HepG2 (cell line): ENCODE results near the gene ZNF277. TPM values are rescaled to one million over a fixed set of nuclear protein-coding genes. Genes with fewer than 3 reads are reported as not detected.

Experiments used
- ATAC-seq: fragments of 200-7000 bp; cut with Tn5 transposase; 3 replicates; pipeline ENCODE4 v1.9.1; 2020; ENCODE audit warnings: mild to moderate bottlenecking, moderate library complexity
- BruUV-seq: library from RNA; stranded (reverse); fragments of 400-500 nt; replicated peaks from 2 replicates; lab custom pipeline; 2021; lab: Mats Ljungman, UMichigan
- CTCF ChIA-PET: fragments of 300-600 bp; formaldehyde crosslinking; extraction: SDS; loops from one replicate; lab custom pipeline; 2021; ENCODE audit warnings: low total read pairs, inconsistent platforms, low intra/inter-chr PET ratio; lab: Yijun Ruan, JAX
- POLR2A ChIA-PET: fragments of 350-600 bp; sonication (Branson Sonifier 250); formaldehyde crosslinking; loops from one replicate; lab custom pipeline; 2020; ENCODE audit warnings: antibody characterized with exemption, inconsistent platforms; lab: Yijun Ruan, JAX
- DNase-seq: peaks from one replicate; pipeline ENCODE4 v3.0.0-alpha.2; 2015; ENCODE audit warnings: low spot score
- FAIRE-seq: peaks from 3 replicates; lab custom pipeline; 2011; peaks lifted over from hg19 to GRCh38; lab: Jason Lieb, UNC
- H2AFZ ChIP-seq: one replicate; pipeline ENCODE4 v1.6.1; 2011; ENCODE audit warnings: low read length, inconsistent platforms
- H3K27ac ChIP-seq: fragments of 300-600 bp; 3 replicates; pipeline ENCODE4 v1.8.0; 2011; ENCODE audit warnings: mixed run types, mild to moderate bottlenecking, mixed read lengths, low read length, inconsistent platforms; ENCODE audit not compliant: insufficient read depth; ENCODE audit errors: extremely low read length
- H3K27me3 ChIP-seq, 2 experiments: fragments of 200-600 bp in 1 of 2; 2 replicates in 1 of 2; 3 replicates in 1 of 2; pipeline versions ENCODE4 v1.6.0 to v1.8.0; 2011; ENCODE audit warnings: low read length in 2 of 2, mild to moderate bottlenecking in 2 of 2, moderate library complexity in 2 of 2, inconsistent platforms in 1 of 2; ENCODE audit not compliant: insufficient read depth in 2 of 2, control insufficient read depth in 1 of 2
- H3K36me3 ChIP-seq, 2 experiments: fragments of 200-600 bp in 1 of 2; replicated peaks in 1 of 2; 2 replicates in 1 of 2; 3 replicates in 1 of 2; pipeline versions ENCODE4 v1.5.1 to v1.8.0; 2011; ENCODE audit warnings: low read length in 2 of 2, inconsistent platforms in 1 of 2; ENCODE audit not compliant: insufficient read depth in 2 of 2, control insufficient read depth in 1 of 2
- H3K4me1 ChIP-seq: 2 replicates; pipeline ENCODE4 v1.5.1; 2012; ENCODE audit warnings: low read length, inconsistent platforms; ENCODE audit not compliant: insufficient read depth
- H3K4me2 ChIP-seq: 2 replicates; pipeline ENCODE4 v1.6.0; 2011; ENCODE audit warnings: low read depth, low read length, inconsistent platforms
- H3K4me3 ChIP-seq, 3 experiments: fragments of 200-600 bp in 1 of 3; sonication (generic), shearing (Covaris generic) in 1 of 3; replicated peaks in 1 of 3; 2 replicates each; pipeline ENCODE4 v1.5.1; 2011 to 2016; ENCODE audit warnings: low read length in 3 of 3, inconsistent platforms in 2 of 3, low read depth in 2 of 3, mild to moderate bottlenecking in 2 of 3, control low read depth in 1 of 3, mixed read lengths in 1 of 3; ENCODE audit not compliant: insufficient read depth in 1 of 3
- H3K79me2 ChIP-seq: one replicate; pipeline ENCODE4 v1.6.1; 2011; ENCODE audit warnings: low read length, inconsistent platforms; ENCODE audit not compliant: insufficient read depth
- H3K9ac ChIP-seq: 2 replicates; pipeline ENCODE4 v1.6.0; 2011; ENCODE audit warnings: mild to moderate bottlenecking, low read depth, low read length, inconsistent platforms; ENCODE audit not compliant: insufficient read depth
- H3K9me3 ChIP-seq: 2 replicates; pipeline ENCODE4 v1.5.1; 2012; ENCODE audit warnings: mild to moderate bottlenecking, low read length
- H4K20me1 ChIP-seq: 2 replicates; pipeline ENCODE4 v1.6.0; 2011; ENCODE audit warnings: inconsistent platforms, mild to moderate bottlenecking, low read length, moderate library complexity; ENCODE audit not compliant: insufficient read depth
- CBX1 ChIP-seq: IDR thresholded peaks from one replicate; pipeline ENCODE4 v1.6.1; 2016; ENCODE audit warnings: antibody characterized with exemption, low read depth
- HOXA3 ChIP-seq: sonication (generic); formaldehyde crosslinking; IDR thresholded peaks from 2 replicates; pipeline ENCODE4 v1.5.0; 2020; ENCODE audit warnings: missing genetic modification reagents
- RBAK ChIP-seq: sonication (generic); formaldehyde crosslinking; IDR thresholded peaks from 2 replicates; pipeline ENCODE4 v1.5.1; 2020; ENCODE audit warnings: mild to moderate bottlenecking, missing genetic modification reagents
- RFXANK ChIP-seq: IDR thresholded peaks from 2 replicates; pipeline ENCODE4 v1.6.1; 2016
- SP1 ChIP-seq, 2 experiments: fragments of 450-650 bp in 1 of 2; sonication (generic) in 1 of 2; formaldehyde crosslinking in 1 of 2; IDR thresholded peaks; 2 replicates each; pipeline versions ENCODE4 v1.4.0 to v1.6.1; 2016 to 2020; ENCODE audit warnings: missing genetic modification reagents in 1 of 2
- SP2 ChIP-seq: sonication (generic); formaldehyde crosslinking; IDR thresholded peaks from 2 replicates; pipeline ENCODE4 v1.5.1; 2020; ENCODE audit warnings: mild to moderate bottlenecking, missing genetic modification reagents
- TBP ChIP-seq: sonication (generic); formaldehyde crosslinking; IDR thresholded peaks from 2 replicates; pipeline ENCODE4 v1.5.0; 2020; ENCODE audit warnings: missing genetic modification reagents
- ZMYM2 ChIP-seq: sonication (generic); formaldehyde crosslinking; IDR thresholded peaks from 2 replicates; pipeline ENCODE4 v1.8.0; 2022; ENCODE audit warnings: mild to moderate bottlenecking, missing genetic modification reagents
- WGBS: methylation state at CpG from one replicate; pipeline ENCODE4 v1.1.6; 2017; ENCODE audit warnings: low lambda C conversion rate; 5-methylcytosine and 5-hydroxymethylcytosine counted together
- in situ Hi-C: cut with HindIII; loops from 2 replicates; pipeline ENCODE4 v1.10.0; 2017; ENCODE audit warnings: low pct_unique_long_range_greater_than_20kb; ENCODE audit not compliant: extremely low pct_ligation_motif_present
- intact Hi-C: fragments of 100-400 bp; cut with micrococcal nuclease; formaldehyde crosslinking; loops from one replicate; pipeline ENCODE4 v1.10.0; 2022; ENCODE audit not compliant: unreplicated experiment
- polyA plus RNA-seq, 8 experiments: library from polyadenylated mRNA; depleted of rRNA in 3 of 8; stranded (reverse) in 7 of 8; unstranded in 1 of 8; fragments of >200 nt; fragmentation: Illumina TruSeq in 4 of 8; extraction: Trizol in 4 of 8; gene quantifications; 2 replicates each; pipeline versions ENCODE4 v1.2.1 to v1.2.3, GENCODE V29; 2011 to 2016; ENCODE audit warnings: low read depth in 4 of 8, missing spikeins in 1 of 8, mixed read lengths in 1 of 8; ENCODE audit not compliant: insufficient read depth in 1 of 8
- total RNA-seq, 5 experiments: library from RNA; depleted of rRNA; stranded (reverse); fragments of >200 nt; fragmentation: Illumina TruSeq; extraction: Trizol; gene quantifications; 2 replicates each; pipeline ENCODE4 v1.2.3, GENCODE V29; 2016; ENCODE audit warnings: low read depth in 1 of 5
- TF ChIP-seq, protein P1 (sequence below): sonication (generic); formaldehyde crosslinking; IDR thresholded peaks from 2 replicates; pipeline ENCODE4 v1.5.0; 2020; ENCODE audit warnings: missing genetic modification reagents
- TF ChIP-seq, protein P2 (sequence below): sonication (generic); formaldehyde crosslinking; IDR thresholded peaks from 2 replicates; pipeline ENCODE4 v1.4.0; 2020; ENCODE audit warnings: missing genetic modification reagents
- TF ChIP-seq, protein P3 (sequence below): sonication (generic); formaldehyde crosslinking; IDR thresholded peaks from 2 replicates; pipeline ENCODE4 v1.4.0; 2020; ENCODE audit warnings: missing genetic modification reagents

Gene ZNF277
- total and polyA plus RNA-seq, 2 of the 13 experiments (the other 11 are each of a cell fraction or from before 2014, with no cell fraction given), result 29.1 to 30.1 TPM

DNA sequence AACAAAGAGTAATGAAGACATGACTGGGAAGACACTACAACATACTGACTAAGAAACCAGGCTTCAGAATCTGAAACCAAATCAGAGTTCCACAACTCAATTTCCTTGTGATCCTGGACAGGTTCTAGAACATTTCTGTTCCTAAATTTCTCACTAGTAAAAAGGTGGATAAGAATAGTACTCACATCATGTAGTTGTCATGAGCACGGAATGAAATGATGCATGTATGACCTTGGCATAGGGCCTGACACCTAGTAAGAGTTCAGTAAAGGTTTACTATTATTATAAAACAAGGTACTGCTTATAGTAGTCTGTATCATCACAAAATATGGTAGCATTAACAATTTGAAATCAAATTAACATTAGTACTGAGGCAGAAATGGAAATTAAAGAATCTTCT, 20.2 kb upstream of the ZNF277 start:
- ChIA-PET CTCF (no interaction called here), POLR2A (no interaction called here)
- no peaks in the 10 kb centered on the region for H3K27me3 ChIP-seq
- no peaks in the 10 kb centered on the region for H3K36me3 ChIP-seq
- BruUV-seq, result no TSS peak
- no peaks in the 10 kb centered on the region for H3K9me3 ChIP-seq
- H3K4me2 ChIP-seq, result no peak overlapping the region
- H3K4me3 ChIP-seq, result no peak overlapping the region
- FAIRE-seq, result no peak
- H3K79me2 ChIP-seq, result peaks cover 77% of the 10 kb centered on the region
- H4K20me1 ChIP-seq, result peaks cover 14% of the 10 kb centered on the region
- in situ Hi-C loops, result no loop called here
- no peak overlapping the region for H2AFZ ChIP-seq
- TF ChIP-seq, protein P1, sequence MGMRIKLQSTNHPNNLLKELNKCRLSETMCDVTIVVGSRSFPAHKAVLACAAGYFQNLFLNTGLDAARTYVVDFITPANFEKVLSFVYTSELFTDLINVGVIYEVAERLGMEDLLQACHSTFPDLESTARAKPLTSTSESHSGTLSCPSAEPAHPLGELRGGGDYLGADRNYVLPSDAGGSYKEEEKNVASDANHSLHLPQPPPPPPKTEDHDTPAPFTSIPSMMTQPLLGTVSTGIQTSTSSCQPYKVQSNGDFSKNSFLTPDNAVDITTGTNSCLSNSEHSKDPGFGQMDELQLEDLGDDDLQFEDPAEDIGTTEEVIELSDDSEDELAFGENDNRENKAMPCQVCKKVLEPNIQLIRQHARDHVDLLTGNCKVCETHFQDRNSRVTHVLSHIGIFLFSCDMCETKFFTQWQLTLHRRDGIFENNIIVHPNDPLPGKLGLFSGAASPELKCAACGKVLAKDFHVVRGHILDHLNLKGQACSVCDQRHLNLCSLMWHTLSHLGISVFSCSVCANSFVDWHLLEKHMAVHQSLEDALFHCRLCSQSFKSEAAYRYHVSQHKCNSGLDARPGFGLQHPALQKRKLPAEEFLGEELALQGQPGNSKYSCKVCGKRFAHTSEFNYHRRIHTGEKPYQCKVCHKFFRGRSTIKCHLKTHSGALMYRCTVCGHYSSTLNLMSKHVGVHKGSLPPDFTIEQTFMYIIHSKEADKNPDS, result no peak
- TF ChIP-seq, protein P2, sequence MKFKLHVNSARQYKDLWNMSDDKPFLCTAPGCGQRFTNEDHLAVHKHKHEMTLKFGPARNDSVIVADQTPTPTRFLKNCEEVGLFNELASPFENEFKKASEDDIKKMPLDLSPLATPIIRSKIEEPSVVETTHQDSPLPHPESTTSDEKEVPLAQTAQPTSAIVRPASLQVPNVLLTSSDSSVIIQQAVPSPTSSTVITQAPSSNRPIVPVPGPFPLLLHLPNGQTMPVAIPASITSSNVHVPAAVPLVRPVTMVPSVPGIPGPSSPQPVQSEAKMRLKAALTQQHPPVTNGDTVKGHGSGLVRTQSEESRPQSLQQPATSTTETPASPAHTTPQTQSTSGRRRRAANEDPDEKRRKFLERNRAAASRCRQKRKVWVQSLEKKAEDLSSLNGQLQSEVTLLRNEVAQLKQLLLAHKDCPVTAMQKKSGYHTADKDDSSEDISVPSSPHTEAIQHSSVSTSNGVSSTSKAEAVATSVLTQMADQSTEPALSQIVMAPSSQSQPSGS, result no peak
- TF ChIP-seq SP1 (IDR thresholded peaks at IDR 0.05), result no peak
- TF ChIP-seq SP1 (CRISPR knock-in tag; IDR thresholded peaks at IDR 0.05), result no peak
- TF ChIP-seq, protein P3, sequence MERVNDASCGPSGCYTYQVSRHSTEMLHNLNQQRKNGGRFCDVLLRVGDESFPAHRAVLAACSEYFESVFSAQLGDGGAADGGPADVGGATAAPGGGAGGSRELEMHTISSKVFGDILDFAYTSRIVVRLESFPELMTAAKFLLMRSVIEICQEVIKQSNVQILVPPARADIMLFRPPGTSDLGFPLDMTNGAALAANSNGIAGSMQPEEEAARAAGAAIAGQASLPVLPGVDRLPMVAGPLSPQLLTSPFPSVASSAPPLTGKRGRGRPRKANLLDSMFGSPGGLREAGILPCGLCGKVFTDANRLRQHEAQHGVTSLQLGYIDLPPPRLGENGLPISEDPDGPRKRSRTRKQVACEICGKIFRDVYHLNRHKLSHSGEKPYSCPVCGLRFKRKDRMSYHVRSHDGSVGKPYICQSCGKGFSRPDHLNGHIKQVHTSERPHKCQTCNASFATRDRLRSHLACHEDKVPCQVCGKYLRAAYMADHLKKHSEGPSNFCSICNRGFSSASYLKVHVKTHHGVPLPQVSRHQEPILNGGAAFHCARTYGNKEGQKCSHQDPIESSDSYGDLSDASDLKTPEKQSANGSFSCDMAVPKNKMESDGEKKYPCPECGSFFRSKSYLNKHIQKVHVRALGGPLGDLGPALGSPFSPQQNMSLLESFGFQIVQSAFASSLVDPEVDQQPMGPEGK (CRISPR knock-in tag), result no peak
- TF ChIP-seq SP2, result no peak
- no peak for TF ChIP-seq TBP (CRISPR knock-in tag)
- TF ChIP-seq ZMYM2, result no peak
- no peak for TF ChIP-seq HOXA3 (CRISPR knock-in tag)
- no peak for TF ChIP-seq RBAK
- no peak for TF ChIP-seq CBX1
- TF ChIP-seq RFXANK (CRISPR knock-in tag), result no peak
- H3K9ac ChIP-seq, result no peak overlapping the region
- no peak for ATAC-seq
- H3K4me1 ChIP-seq, result peaks cover 43% of the 10 kb centered on the region
- 89% methylated on average over 1 of the region's 1 CpG for WGBS
- H3K27ac ChIP-seq, result no peak overlapping the region
- DNase-seq, result no peak
- intact Hi-C loops, result no loop called here
